Astrocyte (in vitro differentiated cells and primary cell): Measurements from ENCODE around the gene BCL3. TPM values are rescaled to one million over a fixed set of nuclear protein-coding genes. Genes with fewer than 3 reads are reported as not detected.

Experiments used
- DNase-seq: peaks from one replicate; pipeline ENCODE4 v3.0.0-alpha.2; 2010; ENCODE audit warnings: low read depth
- FAIRE-seq: peaks from 2 replicates; lab custom pipeline; 2011; peaks lifted over from hg19 to GRCh38; lab: Jason Lieb, UNC
- H2AFZ ChIP-seq: 2 replicates; pipeline ENCODE4 v1.6.0; 2012; ENCODE audit warnings: low read depth, low read length, inconsistent platforms
- H3K27ac ChIP-seq: 2 replicates; pipeline ENCODE4 v1.5.1; 2011; ENCODE audit warnings: low read depth, low read length, inconsistent platforms
- H3K27me3 ChIP-seq: 2 replicates; pipeline ENCODE4 v1.6.0; 2011; ENCODE audit warnings: low read length, inconsistent platforms; ENCODE audit not compliant: insufficient read depth
- H3K36me3 ChIP-seq: 2 replicates; pipeline ENCODE4 v1.5.1; 2011; ENCODE audit warnings: low read length, inconsistent platforms; ENCODE audit not compliant: insufficient read depth
- H3K4me1 ChIP-seq: 2 replicates; pipeline ENCODE4 v1.5.1; 2011; ENCODE audit warnings: low read length, inconsistent platforms; ENCODE audit not compliant: insufficient read depth
- H3K4me2 ChIP-seq: 2 replicates; pipeline ENCODE4 v1.6.0; 2012; ENCODE audit warnings: low read length, inconsistent platforms
- H3K4me3 ChIP-seq: 2 replicates; pipeline ENCODE4 v1.5.1; 2011; ENCODE audit warnings: low read depth, mild to moderate bottlenecking, low read length, inconsistent platforms; ENCODE audit not compliant: insufficient read depth
- H3K79me2 ChIP-seq: 2 replicates; pipeline ENCODE4 v1.6.0; 2012; ENCODE audit warnings: mild to moderate bottlenecking, low read length, inconsistent platforms; ENCODE audit not compliant: insufficient read depth
- H3K9ac ChIP-seq: 2 replicates; pipeline ENCODE4 v1.6.0; 2012; ENCODE audit warnings: mild to moderate bottlenecking, low read length, inconsistent platforms
- H3K9me3 ChIP-seq: 2 replicates; pipeline ENCODE4 v1.5.1; 2012; ENCODE audit warnings: low read depth, mild to moderate bottlenecking, low read length, inconsistent platforms; ENCODE audit not compliant: insufficient read depth
- H4K20me1 ChIP-seq: 2 replicates; pipeline ENCODE4 v1.6.0; 2012; ENCODE audit warnings: low read length, inconsistent platforms; ENCODE audit not compliant: insufficient read depth
- H3K27ac Mint-ChIP-seq: one replicate; pipeline ENCODE4 v1.8.0; 2021; ENCODE audit warnings: mild to moderate bottlenecking, mixed read lengths; ENCODE audit not compliant: unreplicated experiment
- H3K27me3 Mint-ChIP-seq: one replicate; pipeline ENCODE4 v1.8.0; 2021; ENCODE audit warnings: low read depth, mixed read lengths; ENCODE audit not compliant: unreplicated experiment
- H3K36me3 Mint-ChIP-seq: one replicate; pipeline ENCODE4 v1.8.0; 2021; ENCODE audit warnings: low read depth, mixed read lengths; ENCODE audit not compliant: unreplicated experiment
- H3K4me1 Mint-ChIP-seq: one replicate; pipeline ENCODE4 v1.8.0; 2021; ENCODE audit warnings: low read depth, mixed read lengths; ENCODE audit not compliant: unreplicated experiment
- H3K4me3 Mint-ChIP-seq: one replicate; pipeline ENCODE4 v1.8.0; 2021; ENCODE audit warnings: mild to moderate bottlenecking, moderate library complexity, mixed read lengths; ENCODE audit not compliant: unreplicated experiment
- H3K9me3 Mint-ChIP-seq: one replicate; pipeline ENCODE4 v1.8.0; 2021; ENCODE audit warnings: mild to moderate bottlenecking, mixed read lengths; ENCODE audit not compliant: unreplicated experiment
- CTCF ChIP-seq: IDR thresholded peaks from 2 replicates; pipeline ENCODE4 v1.5.1; 2011; ENCODE audit warnings: low read depth, mild to moderate bottlenecking, inconsistent platforms, low read length, moderate library complexity; ENCODE audit not compliant: insufficient read depth
- EZH2 ChIP-seq: IDR thresholded peaks from 2 replicates; pipeline ENCODE4 v1.6.1; 2012; ENCODE audit warnings: mild to moderate bottlenecking, low read length, inconsistent platforms; ENCODE audit not compliant: insufficient read depth
- total RNA-seq: library from RNA; stranded (reverse); gene quantifications from 2 replicates; pipeline ENCODE4 v1.2.1, GENCODE V29; 2021

BCL3 gene
- total RNA-seq, 1 donor from 2014 or later = 17.3 TPM

- H3K36me3 Mint-ChIP-seq = peaks cover 5% of the 10 kb centered on the region
- no peaks in the 10 kb centered on the region for H3K27me3 ChIP-seq
- peaks cover 4% of the 10 kb centered on the region for H3K9me3 ChIP-seq
- peaks cover 4% of the 10 kb centered on the region for H3K4me1 ChIP-seq
- peaks cover 9% of the 10 kb centered on the region for H3K9me3 Mint-ChIP-seq
- H3K27ac ChIP-seq = no peak overlapping the region
- H3K36me3 ChIP-seq = no peaks in the 10 kb centered on the region
- H3K9ac ChIP-seq = no peak overlapping the region
- H3K4me3 Mint-ChIP-seq = no peak overlapping the region
- H3K27ac Mint-ChIP-seq = no peak overlapping the region
- FAIRE-seq = no peak
- no peak overlapping the region for H3K4me2 ChIP-seq
- TF ChIP-seq EZH2 = no peak
- no peak for TF ChIP-seq CTCF
- no peak overlapping the region for H3K4me3 ChIP-seq
- peaks cover 2% of the 10 kb centered on the region for H3K27me3 Mint-ChIP-seq
- H3K79me2 ChIP-seq = no peaks in the 10 kb centered on the region
- H3K4me1 Mint-ChIP-seq = peaks cover 2% of the 10 kb centered on the region
- no peaks in the 10 kb centered on the region for H4K20me1 ChIP-seq
- DNase-seq = no peak
- no peak overlapping the region for H2AFZ ChIP-seq
Observed at GRCh38 chr19:44765033-44765948, 16.8 kb downstream of the BCL3 start.

GRCh38 chr19:44765949-44766335 lies 17.4 kb downstream of the BCL3 start:
- Histone ChIP-seq H3K36me3 (no peaks in the 10 kb centered on the region), H3K4me2 (no peak overlapping the region), H3K79me2 (no peaks in the 10 kb centered on the region), H3K4me3 (no peak overlapping the region), H2AFZ (no peak overlapping the region), H3K27ac (no peak overlapping the region), H3K9me3 (peaks cover 4% of the 10 kb centered on the region), H3K4me1 (no peaks in the 10 kb centered on the region), H3K9ac (no peak overlapping the region), H4K20me1 (no peaks in the 10 kb centered on the region), H3K27me3 (no peaks in the 10 kb centered on the region)
- Mint-ChIP-seq H3K27ac (no peak overlapping the region), H3K4me3 (no peak overlapping the region), H3K36me3 (peaks cover 2% of the 10 kb centered on the region), H3K4me1 (peaks cover 3% of the 10 kb centered on the region), H3K9me3 (peaks cover 9% of the 10 kb centered on the region), H3K27me3 (peaks cover 2% of the 10 kb centered on the region)
- FAIRE-seq (no peak), DNase-seq (no peak)
- TF ChIP-seq EZH2 (no peak), CTCF (no peak)
